Kidney epithelial cell (primary cell): ENCODE results near the gene TBL2. TPM values are rescaled to one million over a fixed set of nuclear protein-coding genes. Genes with fewer than 3 reads are reported as not detected.
"Not testable (repeated sequence)": the region's sequence is repeated elsewhere in the genome, so short reads cannot be mapped to it uniquely, and the experiment has no call there.

Experiments used
- DNase-seq: peaks from one replicate; pipeline ENCODE4 v3.0.0-alpha.2; 2010; ENCODE audit warnings: low read depth
- H3K27me3 ChIP-seq: 2 replicates; pipeline ENCODE4 v1.6.0; 2011; ENCODE audit warnings: low read length; ENCODE audit not compliant: control insufficient read depth, insufficient read depth
- H3K36me3 ChIP-seq: 2 replicates; pipeline ENCODE4 v1.5.1; 2011; ENCODE audit warnings: low read length; ENCODE audit not compliant: control insufficient read depth, insufficient read depth
- H3K4me3 ChIP-seq: 2 replicates; pipeline ENCODE4 v1.5.1; 2011; ENCODE audit warnings: low read depth, mild to moderate bottlenecking, control low read depth, low read length
- CTCF ChIP-seq: IDR thresholded peaks from 2 replicates; pipeline ENCODE4 v1.5.1; 2011; ENCODE audit warnings: mild to moderate bottlenecking, moderate library complexity, low read length, control low read depth, inconsistent platforms; ENCODE audit not compliant: insufficient read depth, poor library complexity, severe bottlenecking
- total RNA-seq: library from RNA; depleted of rRNA; stranded (reverse); fragments of >200 nt; gene quantifications from 2 replicates; pipeline ENCODE4 v1.2.3, GENCODE V29; 2015

TBL2 gene
- total RNA-seq, 1 donor from 2014 or later: 65.4 TPM

GRCh38 chr7:73622909-73623797 is 44.8 kb upstream of the TBL2 start:
- Histone ChIP-seq H3K36me3 (no peaks in the 10 kb centered on the region), H3K4me3 (peak overlapping the region; percentile 15), H3K27me3 (peaks cover 44% of the 10 kb centered on the region)
- no peak for DNase-seq
- TF ChIP-seq CTCF: no peak

- H3K4me3 ChIP-seq: no peak overlapping the region
- no peak for TF ChIP-seq CTCF
- DNase-seq: no peak
- H3K27me3 ChIP-seq: peaks cover 38% of the 10 kb centered on the region
- H3K36me3 ChIP-seq: no peaks in the 10 kb centered on the region
These were observed 44.1 kb upstream of the TBL2 start for GRCh38 chr7:73622527-73622908.

- no peak for TF ChIP-seq CTCF
These were observed 43.0 kb upstream of the TBL2 start for GRCh38 chr7:73621168-73622063.

GRCh38 chr7:73619394-73619793 is 41.0 kb upstream of the TBL2 start:
- not testable (repeated sequence) for DNase-seq, H3K36me3 ChIP-seq, H3K4me3 ChIP-seq
- H3K27me3 ChIP-seq: peaks cover 23% of the 10 kb centered on the region

More at GRCh38 chr7:73621168-73622063, 43.0 kb upstream of the TBL2 start:
- no peak for DNase-seq
- H3K36me3 ChIP-seq: no peaks in the 10 kb centered on the region
- H3K27me3 ChIP-seq: peaks cover 31% of the 10 kb centered on the region
- H3K4me3 ChIP-seq: no peak overlapping the region

DNA sequence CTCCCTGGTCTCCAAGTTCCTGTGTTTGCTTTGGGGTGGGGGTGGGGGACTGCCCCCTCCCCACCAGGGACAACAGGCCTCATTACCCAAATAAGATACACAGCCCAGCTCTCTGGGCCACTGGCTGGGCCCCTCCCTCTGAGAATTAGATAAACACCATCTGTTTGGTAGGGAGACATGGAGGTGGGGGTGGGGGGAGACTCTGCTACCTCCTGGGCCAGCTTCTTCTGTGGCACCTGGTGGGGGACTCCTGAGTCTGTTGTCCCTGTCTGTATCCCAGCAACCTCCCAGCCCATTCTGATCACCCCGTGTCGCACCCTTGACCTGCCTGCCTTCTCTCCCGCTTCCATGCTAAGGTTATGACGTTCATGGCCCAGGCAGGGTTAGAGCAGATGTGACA is 40.2 kb upstream of the TBL2 start:
- no peaks in the 10 kb centered on the region for H3K36me3 ChIP-seq
- no peak for DNase-seq
- no peak overlapping the region for H3K4me3 ChIP-seq
- peaks cover 14% of the 10 kb centered on the region for H3K27me3 ChIP-seq
- TF ChIP-seq CTCF: no peak

DNA sequence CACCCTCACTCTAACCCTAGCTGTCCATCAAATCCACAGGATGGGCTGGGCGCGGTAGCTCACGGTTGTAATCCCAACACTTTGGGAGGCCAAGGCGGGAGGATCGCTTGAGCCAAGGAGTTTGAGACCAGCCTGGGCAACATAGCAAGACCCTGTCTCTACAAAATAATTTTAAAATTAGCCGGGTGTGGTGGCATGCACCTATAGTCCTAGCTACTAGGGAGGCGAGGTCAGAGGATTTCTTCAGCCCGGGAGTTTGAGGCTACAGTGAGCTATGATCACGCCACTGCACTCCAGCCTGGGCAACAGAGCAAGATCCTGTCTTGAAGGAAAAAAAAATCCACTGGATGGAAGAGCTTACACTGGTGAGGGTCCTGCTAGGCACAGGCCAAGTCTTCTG is 39.1 kb upstream of the TBL2 start:
- not testable (repeated sequence) for H3K36me3 ChIP-seq, H3K4me3 ChIP-seq, DNase-seq, H3K27me3 ChIP-seq
